ENCODE measurements around the gene EXOC7. TPM values are rescaled to one million over a fixed set of nuclear protein-coding genes. Genes with fewer than 3 reads are reported as not detected.
"Not testable (repeated sequence)": the region's sequence is repeated elsewhere in the genome, so short reads cannot be mapped to it uniquely, and the experiment has no call there.

EXOC7 gene
- polyA plus RNA-seq, 1 donor from 2014 or later: 146 TPM

DNA sequence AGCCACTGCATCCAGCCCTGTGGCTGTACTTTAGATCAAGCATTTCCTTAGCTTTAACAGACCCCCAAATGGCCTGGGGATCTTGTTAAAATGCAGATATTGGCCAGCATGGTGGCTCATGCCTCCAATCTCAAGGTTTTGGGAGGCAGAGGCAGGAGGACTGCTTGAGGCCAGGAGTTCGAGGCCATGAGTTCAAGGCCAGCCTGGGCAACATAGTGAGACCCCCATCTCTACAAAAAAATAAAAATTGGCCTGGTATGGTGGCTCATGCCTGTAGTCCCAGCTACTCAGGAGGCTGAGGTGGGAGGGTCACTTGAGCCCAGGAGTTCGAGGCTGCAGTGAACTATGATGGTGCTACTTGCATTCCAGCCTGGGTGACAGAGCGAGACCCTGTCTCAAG lies 60.7 kb downstream of the EXOC7 start:
- not testable (repeated sequence) for H3K27ac ChIP-seq (ENCODE audit: low read length); H3K79me2 ChIP-seq (replicated peaks; ENCODE audit: insufficient read depth, low read length); H2AFZ ChIP-seq (ENCODE audit: low read depth, low read length); H3K9me2 ChIP-seq (ENCODE audit: insufficient read depth, low read length); H3K9me3 ChIP-seq (ENCODE audit: low read length); H3K9ac ChIP-seq (ENCODE audit: low read length); H3F3A ChIP-seq (ENCODE audit: insufficient read depth, low read length, poor library complexity, severe bottlenecking); H3K4me2 ChIP-seq (ENCODE audit: low read length); H3K36me3 ChIP-seq (ENCODE audit: insufficient read depth, low read length); H3K4me3 ChIP-seq (ENCODE audit: low read length); H4K20me1 ChIP-seq (ENCODE audit: insufficient read depth); H3K27me3 ChIP-seq (ENCODE audit: insufficient read depth, low read depth, low read length)

DNA sequence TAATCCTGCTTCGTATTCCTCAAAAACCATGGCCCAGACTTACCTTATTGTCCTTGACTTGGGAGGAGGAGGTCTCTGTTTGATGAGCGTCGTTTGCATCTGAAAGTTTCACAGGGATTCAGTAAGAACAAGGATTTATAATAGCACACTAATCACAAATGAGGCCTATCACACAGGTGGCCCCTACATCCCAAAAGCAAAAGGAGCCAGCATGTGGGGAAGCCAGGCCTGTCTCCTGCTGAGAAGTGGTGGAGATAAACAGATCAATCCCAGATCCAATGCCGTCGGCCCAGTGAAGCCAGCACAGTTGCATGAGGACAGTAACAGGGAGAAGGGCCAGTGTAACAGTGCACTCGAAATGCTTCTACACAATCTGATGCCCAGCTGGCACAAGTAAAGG lies 63.2 kb downstream of the EXOC7 start:
- Histone ChIP-seq H3K9me3 (ENCODE audit: low read length) (no peaks in the 10 kb centered on the region), H3K36me3 (ENCODE audit: insufficient read depth, low read length) (peaks cover 7% of the 10 kb centered on the region), H3K4me3 (ENCODE audit: low read length) (no peak overlapping the region), H3F3A (ENCODE audit: insufficient read depth, low read length, poor library complexity, severe bottlenecking) (no peaks in the 10 kb centered on the region), H3K9ac (ENCODE audit: low read length) (no peak overlapping the region), H3K79me2 (replicated peaks; ENCODE audit: insufficient read depth, low read length) (no peaks in the 10 kb centered on the region), H3K27me3 (ENCODE audit: insufficient read depth, low read depth, low read length) (no peaks in the 10 kb centered on the region), H4K20me1 (ENCODE audit: insufficient read depth) (no peaks in the 10 kb centered on the region), H2AFZ (ENCODE audit: low read depth, low read length) (no peak overlapping the region), H3K27ac (ENCODE audit: low read length) (no peak overlapping the region), H3K9me2 (ENCODE audit: insufficient read depth, low read length) (no peaks in the 10 kb centered on the region), H3K4me2 (ENCODE audit: low read length) (no peak overlapping the region)
- TF ChIP-seq POLR2AphosphoS5 (IDR thresholded peaks at IDR 0.05) (no peak), MXI1 (conservative IDR thresholded peaks at IDR 0.05; ENCODE audit: poor library complexity, severe bottlenecking) (no peak)

- no peaks in the 10 kb centered on the region for H3K27me3 ChIP-seq (ENCODE audit: insufficient read depth, low read depth, low read length)
- no peaks in the 10 kb centered on the region for H3K79me2 ChIP-seq (replicated peaks; ENCODE audit: insufficient read depth, low read length)
- H3K27ac ChIP-seq (ENCODE audit: low read length): no peak overlapping the region
- no peaks in the 10 kb centered on the region for H3F3A ChIP-seq (ENCODE audit: insufficient read depth, low read length, poor library complexity, severe bottlenecking)
- no peak overlapping the region for H3K4me2 ChIP-seq (ENCODE audit: low read length)
- H3K36me3 ChIP-seq (ENCODE audit: insufficient read depth, low read length): peaks cover 7% of the 10 kb centered on the region
- no peaks in the 10 kb centered on the region for H3K9me3 ChIP-seq (ENCODE audit: low read length)
- no peak overlapping the region for H3K4me3 ChIP-seq (ENCODE audit: low read length)
- TF ChIP-seq, protein P1, sequence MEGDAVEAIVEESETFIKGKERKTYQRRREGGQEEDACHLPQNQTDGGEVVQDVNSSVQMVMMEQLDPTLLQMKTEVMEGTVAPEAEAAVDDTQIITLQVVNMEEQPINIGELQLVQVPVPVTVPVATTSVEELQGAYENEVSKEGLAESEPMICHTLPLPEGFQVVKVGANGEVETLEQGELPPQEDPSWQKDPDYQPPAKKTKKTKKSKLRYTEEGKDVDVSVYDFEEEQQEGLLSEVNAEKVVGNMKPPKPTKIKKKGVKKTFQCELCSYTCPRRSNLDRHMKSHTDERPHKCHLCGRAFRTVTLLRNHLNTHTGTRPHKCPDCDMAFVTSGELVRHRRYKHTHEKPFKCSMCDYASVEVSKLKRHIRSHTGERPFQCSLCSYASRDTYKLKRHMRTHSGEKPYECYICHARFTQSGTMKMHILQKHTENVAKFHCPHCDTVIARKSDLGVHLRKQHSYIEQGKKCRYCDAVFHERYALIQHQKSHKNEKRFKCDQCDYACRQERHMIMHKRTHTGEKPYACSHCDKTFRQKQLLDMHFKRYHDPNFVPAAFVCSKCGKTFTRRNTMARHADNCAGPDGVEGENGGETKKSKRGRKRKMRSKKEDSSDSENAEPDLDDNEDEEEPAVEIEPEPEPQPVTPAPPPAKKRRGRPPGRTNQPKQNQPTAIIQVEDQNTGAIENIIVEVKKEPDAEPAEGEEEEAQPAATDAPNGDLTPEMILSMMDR (IDR thresholded peaks at IDR 0.05; ENCODE audit: poor library complexity, severe bottlenecking): no peak
- no peak for TF ChIP-seq SMC3 (conservative IDR thresholded peaks at IDR 0.05; ENCODE audit: poor library complexity)
- no peak for TF ChIP-seq EZH2 (IDR thresholded peaks at IDR 0.05; ENCODE audit: borderline replicate concordance, insufficient read depth, low read length, poor library complexity, severe bottlenecking)
- TF ChIP-seq RAD21 (conservative IDR thresholded peaks at IDR 0.05): no peak
- TF ChIP-seq, protein P2, sequence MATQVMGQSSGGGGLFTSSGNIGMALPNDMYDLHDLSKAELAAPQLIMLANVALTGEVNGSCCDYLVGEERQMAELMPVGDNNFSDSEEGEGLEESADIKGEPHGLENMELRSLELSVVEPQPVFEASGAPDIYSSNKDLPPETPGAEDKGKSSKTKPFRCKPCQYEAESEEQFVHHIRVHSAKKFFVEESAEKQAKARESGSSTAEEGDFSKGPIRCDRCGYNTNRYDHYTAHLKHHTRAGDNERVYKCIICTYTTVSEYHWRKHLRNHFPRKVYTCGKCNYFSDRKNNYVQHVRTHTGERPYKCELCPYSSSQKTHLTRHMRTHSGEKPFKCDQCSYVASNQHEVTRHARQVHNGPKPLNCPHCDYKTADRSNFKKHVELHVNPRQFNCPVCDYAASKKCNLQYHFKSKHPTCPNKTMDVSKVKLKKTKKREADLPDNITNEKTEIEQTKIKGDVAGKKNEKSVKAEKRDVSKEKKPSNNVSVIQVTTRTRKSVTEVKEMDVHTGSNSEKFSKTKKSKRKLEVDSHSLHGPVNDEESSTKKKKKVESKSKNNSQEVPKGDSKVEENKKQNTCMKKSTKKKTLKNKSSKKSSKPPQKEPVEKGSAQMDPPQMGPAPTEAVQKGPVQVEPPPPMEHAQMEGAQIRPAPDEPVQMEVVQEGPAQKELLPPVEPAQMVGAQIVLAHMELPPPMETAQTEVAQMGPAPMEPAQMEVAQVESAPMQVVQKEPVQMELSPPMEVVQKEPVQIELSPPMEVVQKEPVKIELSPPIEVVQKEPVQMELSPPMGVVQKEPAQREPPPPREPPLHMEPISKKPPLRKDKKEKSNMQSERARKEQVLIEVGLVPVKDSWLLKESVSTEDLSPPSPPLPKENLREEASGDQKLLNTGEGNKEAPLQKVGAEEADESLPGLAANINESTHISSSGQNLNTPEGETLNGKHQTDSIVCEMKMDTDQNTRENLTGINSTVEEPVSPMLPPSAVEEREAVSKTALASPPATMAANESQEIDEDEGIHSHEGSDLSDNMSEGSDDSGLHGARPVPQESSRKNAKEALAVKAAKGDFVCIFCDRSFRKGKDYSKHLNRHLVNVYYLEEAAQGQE (IDR thresholded peaks at IDR 0.05; ENCODE audit: borderline replicate concordance): no peak
- TF ChIP-seq MXI1 (conservative IDR thresholded peaks at IDR 0.05; ENCODE audit: poor library complexity, severe bottlenecking): no peak
- no peaks in the 10 kb centered on the region for H3K9me2 ChIP-seq (ENCODE audit: insufficient read depth, low read length)
- H2AFZ ChIP-seq (ENCODE audit: low read depth, low read length): no peak overlapping the region
- no peak overlapping the region for H3K9ac ChIP-seq (ENCODE audit: low read length)
- no peaks in the 10 kb centered on the region for H4K20me1 ChIP-seq (ENCODE audit: insufficient read depth)
These were observed 64.5 kb downstream of the EXOC7 start for GRCh38 chr17:76039121-76039520.
